AG04450 (cell line): Measurements from ENCODE around the gene HMG20A. TPM values are rescaled to one million over a fixed set of nuclear protein-coding genes. Genes with fewer than 3 reads are reported as not detected.

ENCODE experiments used
- CTCF ChIA-PET: fragments of 300-600, 350-600 bp; formaldehyde crosslinking; extraction: SDS; loops from one replicate; lab custom pipeline; 2022; ENCODE audit warnings: antibody characterized with exemption, inconsistent platforms; lab: Charles Lee
- POLR2A ChIA-PET: fragments of 350-600 bp; formaldehyde crosslinking; extraction: SDS; loops from one replicate; lab custom pipeline; 2021; ENCODE audit warnings: antibody characterized with exemption, inconsistent platforms; lab: Yijun Ruan, JAX
- DNase-seq: peaks from one replicate; pipeline ENCODE4 v3.0.0-alpha.2; 2011; ENCODE audit warnings: low read depth, low spot score
- H3K27ac ChIP-seq: one replicate; pipeline ENCODE4 v1.5.1; 2012; ENCODE audit warnings: low read depth, low read length, control low read depth
- H3K27me3 ChIP-seq: one replicate; pipeline ENCODE4 v1.6.0; 2012; ENCODE audit warnings: low read length; ENCODE audit not compliant: control insufficient read depth, insufficient read depth
- H3K4me3 ChIP-seq: 2 replicates; pipeline ENCODE4 v1.5.1; 2011; ENCODE audit warnings: mild to moderate bottlenecking, low read depth, low read length, control low read depth
- H3K9me3 ChIP-seq: 2 replicates; pipeline ENCODE4 v1.5.1; 2012; ENCODE audit warnings: low read length; ENCODE audit not compliant: control insufficient read depth, insufficient read depth
- polyA plus RNA-seq: library from polyadenylated mRNA; depleted of rRNA; stranded (reverse); fragments of >200 nt; gene quantifications from 2 replicates; pipeline ENCODE4 v1.2.3, GENCODE V29; 2011
- TF ChIP-seq, protein P1 (sequence below): IDR thresholded peaks from 2 replicates; pipeline ENCODE4 v1.5.1; 2011; ENCODE audit warnings: low read depth, low read length, control low read depth, inconsistent platforms

The HMG20A gene
- polyA plus RNA-seq, 1 experiment, result 62.5 TPM

DNA sequence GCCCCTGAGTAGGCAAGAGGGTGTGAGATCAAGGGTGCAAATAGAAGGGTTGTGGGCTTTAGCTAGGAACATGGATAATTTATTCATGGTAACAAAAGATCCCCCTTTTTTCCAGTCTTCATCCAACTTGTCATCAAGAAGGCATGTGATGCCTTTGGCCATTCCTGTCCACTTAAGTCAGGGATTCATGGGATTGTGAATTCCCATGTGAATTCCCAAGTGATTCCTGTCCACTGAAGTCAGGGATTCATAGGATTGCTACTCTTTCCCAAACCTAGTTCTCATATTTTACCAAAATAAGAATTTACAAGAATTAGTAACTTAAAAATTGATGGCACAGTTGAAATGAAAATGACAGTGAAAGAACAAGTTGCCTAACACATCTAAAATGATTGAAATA is 40.8 kb downstream of the HMG20A start:
- Histone ChIP-seq H3K4me3 (no peak overlapping the region), H3K9me3 (no peaks in the 10 kb centered on the region), H3K27me3 (no peaks in the 10 kb centered on the region), H3K27ac (no peak overlapping the region)
- TF ChIP-seq, protein P1, sequence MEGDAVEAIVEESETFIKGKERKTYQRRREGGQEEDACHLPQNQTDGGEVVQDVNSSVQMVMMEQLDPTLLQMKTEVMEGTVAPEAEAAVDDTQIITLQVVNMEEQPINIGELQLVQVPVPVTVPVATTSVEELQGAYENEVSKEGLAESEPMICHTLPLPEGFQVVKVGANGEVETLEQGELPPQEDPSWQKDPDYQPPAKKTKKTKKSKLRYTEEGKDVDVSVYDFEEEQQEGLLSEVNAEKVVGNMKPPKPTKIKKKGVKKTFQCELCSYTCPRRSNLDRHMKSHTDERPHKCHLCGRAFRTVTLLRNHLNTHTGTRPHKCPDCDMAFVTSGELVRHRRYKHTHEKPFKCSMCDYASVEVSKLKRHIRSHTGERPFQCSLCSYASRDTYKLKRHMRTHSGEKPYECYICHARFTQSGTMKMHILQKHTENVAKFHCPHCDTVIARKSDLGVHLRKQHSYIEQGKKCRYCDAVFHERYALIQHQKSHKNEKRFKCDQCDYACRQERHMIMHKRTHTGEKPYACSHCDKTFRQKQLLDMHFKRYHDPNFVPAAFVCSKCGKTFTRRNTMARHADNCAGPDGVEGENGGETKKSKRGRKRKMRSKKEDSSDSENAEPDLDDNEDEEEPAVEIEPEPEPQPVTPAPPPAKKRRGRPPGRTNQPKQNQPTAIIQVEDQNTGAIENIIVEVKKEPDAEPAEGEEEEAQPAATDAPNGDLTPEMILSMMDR, result no peak
- POLR2A ChIA-PET, result no interaction called here
- DNase-seq, result no peak
- CTCF ChIA-PET, result no interaction called here

DNA sequence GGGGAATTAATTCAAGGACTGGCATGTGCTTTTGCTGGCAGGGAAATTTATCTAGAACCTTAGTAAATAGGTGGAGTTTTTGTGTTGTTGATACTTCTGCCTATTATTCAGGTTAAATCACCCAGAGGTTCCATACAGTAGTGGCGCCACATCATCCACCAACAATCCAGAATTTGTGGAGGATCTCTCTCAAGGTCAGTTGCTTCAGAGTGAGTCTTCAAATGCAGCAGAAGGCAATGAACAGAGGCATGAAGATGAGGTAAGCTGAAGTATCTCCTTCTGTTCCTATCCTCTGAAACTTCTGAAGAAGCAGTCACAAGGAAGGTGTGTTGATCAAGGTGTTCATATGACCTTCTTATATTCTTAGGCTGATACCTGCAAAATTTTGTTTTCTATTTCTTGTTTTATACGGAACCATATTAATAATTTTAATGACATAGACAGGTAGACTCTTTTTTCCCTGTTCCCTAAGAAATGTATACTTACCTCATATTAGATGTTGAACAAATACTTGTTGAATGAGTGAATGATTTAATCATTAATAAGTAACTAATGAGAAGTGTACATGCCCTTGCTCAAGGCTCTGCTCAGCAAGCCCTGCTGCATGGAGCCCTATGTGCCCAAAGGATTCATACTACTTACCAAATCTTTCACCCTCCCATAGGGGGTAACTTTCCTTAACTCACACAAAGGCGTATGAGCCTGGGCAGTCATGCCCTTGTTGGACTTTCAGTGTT is 43.6 kb downstream of the HMG20A start:
- no peaks in the 10 kb centered on the region for H3K27me3 ChIP-seq
- CTCF ChIA-PET, result no interaction called here
- no peak overlapping the region for H3K4me3 ChIP-seq
- POLR2A ChIA-PET, result no interaction called here
- no peak overlapping the region for H3K27ac ChIP-seq
- H3K9me3 ChIP-seq, result no peaks in the 10 kb centered on the region
- TF ChIP-seq, protein P1, result no peak
- no peak for DNase-seq

- CTCF ChIA-PET, result no interaction called here
- Histone ChIP-seq H3K27ac (no peak overlapping the region), H3K9me3 (no peaks in the 10 kb centered on the region), H3K4me3 (no peak overlapping the region), H3K27me3 (no peaks in the 10 kb centered on the region)
- POLR2A ChIA-PET, result interaction anchor here (1.3 kb wide), 1 partner anchor 30 kb away, joined by 3 read pairs; no protein-coding TSS in a partner anchor
- DNase-seq, result no peak
- TF ChIP-seq, protein P1, result no peak
Measured at GRCh38 chr15:77466521-77466920, 45.8 kb downstream of the HMG20A start.

- Histone ChIP-seq H3K27ac (no peak overlapping the region), H3K27me3 (no peaks in the 10 kb centered on the region), H3K4me3 (no peak overlapping the region), H3K9me3 (no peaks in the 10 kb centered on the region)
- ChIA-PET CTCF (no interaction called here), POLR2A (no interaction called here)
- no peak for DNase-seq
- TF ChIP-seq, protein P1, result no peak
Measured at GRCh38 chr15:77468896-77469295, 48.2 kb downstream of the HMG20A start.

GRCh38 chr15:77470235-77470634 is 49.5 kb downstream of the HMG20A start:
- POLR2A ChIA-PET, result no interaction called here
- TF ChIP-seq, protein P1, result no peak
- DNase-seq, result no peak
- Histone ChIP-seq H3K27ac (no peak overlapping the region), H3K27me3 (no peaks in the 10 kb centered on the region), H3K9me3 (no peaks in the 10 kb centered on the region), H3K4me3 (no peak overlapping the region)
- CTCF ChIA-PET, result no interaction called here
